GM18508 (cell line): Measurements from ENCODE around the gene LSM7.
"Not testable (repeated sequence)": the region's sequence is repeated elsewhere in the genome, so short reads cannot be mapped to it uniquely, and the experiment has no call there.

ENCODE experiments used
- ATAC-seq: cut with Tn5 transposase; IDR thresholded peaks from one replicate; pipeline ENCODE4 v1.9.1; 2021; ENCODE audit warnings: moderate number of reproducible peaks; ENCODE audit not compliant: insufficient read depth, unreplicated experiment

Gene LSM7

GRCh38 chr19:2355168-2356035 lies 27.0 kb upstream of the LSM7 start:
- no peak for ATAC-seq

- no peak for ATAC-seq
Measured at GRCh38 chr19:2354670-2355069, 26.3 kb upstream of the LSM7 start.

- ATAC-seq = no peak
Measured at GRCh38 chr19:2353887-2354592, 25.7 kb upstream of the LSM7 start.

GRCh38 chr19:2353159-2353886 lies 24.9 kb upstream of the LSM7 start:
- no peak for ATAC-seq

GRCh38 chr19:2352121-2352520 lies 23.7 kb upstream of the LSM7 start:
- ATAC-seq = no peak

GRCh38 chr19:2351591-2351990 lies 23.2 kb upstream of the LSM7 start:
- ATAC-seq = no peak

GRCh38 chr19:2350656-2351055 lies 22.3 kb upstream of the LSM7 start:
- ATAC-seq = no peak

GRCh38 chr19:2349818-2350217 lies 21.4 kb upstream of the LSM7 start:
- ATAC-seq = not testable (repeated sequence)

- ATAC-seq = no peak
Measured at GRCh38 chr19:2345794-2346663, 17.6 kb upstream of the LSM7 start.

- no peak for ATAC-seq
Measured at GRCh38 chr19:2345076-2345475, 16.7 kb upstream of the LSM7 start.

GRCh38 chr19:2344381-2344870 lies 16.0 kb upstream of the LSM7 start:
- ATAC-seq = no peak

- ATAC-seq = no peak
Measured at GRCh38 chr19:2343289-2343982, 15.1 kb upstream of the LSM7 start.

- ATAC-seq = no peak
Measured at GRCh38 chr19:2342656-2343288, 14.4 kb upstream of the LSM7 start.

GRCh38 chr19:2341982-2342381 lies 13.6 kb upstream of the LSM7 start:
- no peak for ATAC-seq

GRCh38 chr19:2341244-2341751 lies 12.9 kb upstream of the LSM7 start:
- ATAC-seq = no peak

GRCh38 chr19:2340496-2341243 lies 12.3 kb upstream of the LSM7 start:
- no peak for ATAC-seq

GRCh38 chr19:2339644-2340310 lies 11.4 kb upstream of the LSM7 start:
- ATAC-seq = no peak
